Activated CD8-positive, alpha-beta memory T cell treated with anti-CD3 and anti-CD28 coated beads for 4 hours (primary cell): ENCODE data around the gene NLRP12.
"Not testable (repeated sequence)": the region's sequence is repeated elsewhere in the genome, so short reads cannot be mapped to it uniquely, and the experiment has no call there.

Experiments
- DNase-seq, 2 donors: peaks; one replicate each; pipeline ENCODE4 v3.0.0-alpha.2; 2020; ENCODE audit warnings: low read depth in 2 of 2

Gene NLRP12, protein sequence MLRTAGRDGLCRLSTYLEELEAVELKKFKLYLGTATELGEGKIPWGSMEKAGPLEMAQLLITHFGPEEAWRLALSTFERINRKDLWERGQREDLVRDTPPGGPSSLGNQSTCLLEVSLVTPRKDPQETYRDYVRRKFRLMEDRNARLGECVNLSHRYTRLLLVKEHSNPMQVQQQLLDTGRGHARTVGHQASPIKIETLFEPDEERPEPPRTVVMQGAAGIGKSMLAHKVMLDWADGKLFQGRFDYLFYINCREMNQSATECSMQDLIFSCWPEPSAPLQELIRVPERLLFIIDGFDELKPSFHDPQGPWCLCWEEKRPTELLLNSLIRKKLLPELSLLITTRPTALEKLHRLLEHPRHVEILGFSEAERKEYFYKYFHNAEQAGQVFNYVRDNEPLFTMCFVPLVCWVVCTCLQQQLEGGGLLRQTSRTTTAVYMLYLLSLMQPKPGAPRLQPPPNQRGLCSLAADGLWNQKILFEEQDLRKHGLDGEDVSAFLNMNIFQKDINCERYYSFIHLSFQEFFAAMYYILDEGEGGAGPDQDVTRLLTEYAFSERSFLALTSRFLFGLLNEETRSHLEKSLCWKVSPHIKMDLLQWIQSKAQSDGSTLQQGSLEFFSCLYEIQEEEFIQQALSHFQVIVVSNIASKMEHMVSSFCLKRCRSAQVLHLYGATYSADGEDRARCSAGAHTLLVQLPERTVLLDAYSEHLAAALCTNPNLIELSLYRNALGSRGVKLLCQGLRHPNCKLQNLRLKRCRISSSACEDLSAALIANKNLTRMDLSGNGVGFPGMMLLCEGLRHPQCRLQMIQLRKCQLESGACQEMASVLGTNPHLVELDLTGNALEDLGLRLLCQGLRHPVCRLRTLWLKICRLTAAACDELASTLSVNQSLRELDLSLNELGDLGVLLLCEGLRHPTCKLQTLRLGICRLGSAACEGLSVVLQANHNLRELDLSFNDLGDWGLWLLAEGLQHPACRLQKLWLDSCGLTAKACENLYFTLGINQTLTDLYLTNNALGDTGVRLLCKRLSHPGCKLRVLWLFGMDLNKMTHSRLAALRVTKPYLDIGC

DNA sequence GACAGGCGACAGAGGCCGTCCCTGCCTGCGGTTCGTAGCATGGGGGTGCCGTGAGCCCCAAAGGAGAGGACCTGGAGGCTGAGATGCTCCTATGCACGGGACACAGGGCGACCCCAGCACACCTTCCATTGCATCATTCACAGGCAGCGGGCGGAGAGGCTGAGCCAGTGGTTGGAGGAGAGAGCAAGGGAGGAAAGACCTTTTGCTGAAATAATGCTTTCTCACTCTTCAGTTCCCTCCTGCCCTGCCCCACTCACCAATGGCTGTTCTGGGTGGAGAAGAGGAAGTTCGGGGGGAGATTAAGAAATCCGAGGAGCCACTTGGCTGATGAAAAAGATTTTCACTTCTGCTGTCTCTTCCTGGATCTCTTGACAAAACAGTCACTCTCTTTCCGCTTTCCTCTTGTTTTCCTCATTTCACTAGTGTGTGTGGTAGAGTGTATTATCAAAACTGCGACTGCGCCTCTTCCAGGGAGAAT is at the start of gene NLRP12:
TSS of gene NLRP12 (minus strand) at position 181 of the 478 bp plus-strand sequence. CDS start at position 41, 140 bp downstream.
- DNase-seq: no peak

DNA sequence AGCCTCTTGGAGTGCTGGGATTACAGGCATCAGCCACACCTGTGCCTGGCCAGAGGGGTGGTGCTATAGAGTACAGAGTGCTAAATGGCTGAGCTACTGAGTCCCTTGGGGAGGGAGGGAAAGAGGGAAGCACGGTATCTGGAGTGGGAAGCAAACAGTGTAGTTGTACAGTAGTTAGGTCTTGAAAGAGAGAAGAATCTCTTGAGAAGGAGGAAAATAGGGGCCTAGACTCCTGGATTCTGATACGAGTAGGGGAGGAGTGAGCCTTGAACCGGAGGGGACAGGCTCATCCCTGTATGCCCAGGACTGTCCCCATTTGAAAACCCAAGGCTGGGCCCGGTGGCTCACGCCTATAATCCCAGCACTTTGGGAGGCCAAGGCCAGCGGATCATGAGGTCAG is 48.6 kb upstream of the NLRP12 start:
- DNase-seq: no peak

DNA sequence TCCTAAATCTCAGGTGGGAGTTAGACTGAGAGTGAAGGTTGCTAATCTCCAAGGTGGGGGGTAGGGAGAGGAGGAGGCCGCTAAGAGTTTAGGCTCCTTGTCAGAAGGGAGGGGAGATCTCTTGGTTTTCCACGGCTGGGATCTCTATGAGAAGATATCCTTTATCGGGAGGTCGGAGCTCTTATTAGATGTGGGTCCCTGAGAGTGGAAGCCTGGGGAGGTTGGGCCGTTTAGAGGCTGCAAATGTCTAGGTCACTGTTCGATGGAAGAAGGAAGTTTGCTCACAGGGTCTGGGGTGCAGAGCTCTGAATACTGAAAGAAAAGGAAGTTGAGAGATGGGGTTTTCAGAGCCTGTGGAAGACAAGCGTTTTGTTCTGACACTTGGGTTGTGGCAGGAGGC is 47.3 kb upstream of the NLRP12 start:
- DNase-seq: no peak

DNA sequence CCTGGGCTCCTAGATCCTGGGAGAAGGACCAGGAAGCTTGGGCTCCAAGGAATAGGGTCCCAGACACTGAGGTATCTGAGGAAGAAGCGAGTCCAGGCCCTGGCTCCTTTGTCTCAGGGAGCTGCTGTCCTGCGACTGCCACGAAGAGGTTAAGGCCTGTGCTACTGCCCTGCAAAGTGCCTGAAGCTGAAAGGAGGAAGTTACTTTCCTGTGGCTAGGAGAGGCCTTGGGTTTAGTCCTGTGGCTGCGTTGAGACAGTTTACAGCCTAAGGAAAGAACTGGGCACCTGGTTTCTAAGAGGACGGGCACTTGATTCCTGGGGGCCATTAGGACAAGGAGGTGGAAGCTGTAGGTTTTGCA is 46.4 kb upstream of the NLRP12 start:
- no peak for DNase-seq

DNA sequence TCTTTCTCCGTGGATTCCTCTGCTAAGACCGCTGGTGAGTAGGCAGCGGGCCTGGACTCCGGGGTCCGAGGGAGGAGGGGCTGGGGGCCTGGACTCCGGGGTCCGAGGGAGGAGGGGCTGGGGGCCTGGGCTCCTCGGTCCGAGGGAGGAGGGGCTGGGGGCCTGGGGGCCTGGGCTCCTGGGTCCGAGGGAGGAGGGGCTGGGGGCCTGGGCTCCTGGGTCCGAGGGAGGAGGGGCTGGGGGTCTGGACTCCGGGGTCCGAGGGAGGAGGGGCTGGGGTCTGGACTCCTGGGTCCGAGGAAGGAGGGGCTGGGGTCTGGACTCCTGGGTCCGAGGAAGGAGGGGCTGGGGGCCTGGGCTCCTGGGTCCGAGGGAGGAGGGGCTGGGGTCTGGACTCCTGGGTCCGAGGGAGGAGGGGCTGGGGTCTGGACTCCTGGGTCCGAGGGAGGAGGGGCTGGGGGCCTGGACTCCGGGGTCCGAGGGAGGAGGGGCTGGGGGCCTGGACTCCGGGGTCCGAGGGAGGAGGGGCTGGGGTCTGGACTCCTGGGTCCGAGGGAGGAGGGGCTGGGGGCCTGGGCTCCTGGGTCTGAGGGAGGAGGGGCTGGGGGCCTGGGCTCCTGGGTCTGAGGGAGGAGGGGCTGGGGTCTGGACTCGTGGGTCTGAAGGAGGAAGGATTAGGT is 45.8 kb upstream of the NLRP12 start:
- not testable (repeated sequence) for DNase-seq

DNA sequence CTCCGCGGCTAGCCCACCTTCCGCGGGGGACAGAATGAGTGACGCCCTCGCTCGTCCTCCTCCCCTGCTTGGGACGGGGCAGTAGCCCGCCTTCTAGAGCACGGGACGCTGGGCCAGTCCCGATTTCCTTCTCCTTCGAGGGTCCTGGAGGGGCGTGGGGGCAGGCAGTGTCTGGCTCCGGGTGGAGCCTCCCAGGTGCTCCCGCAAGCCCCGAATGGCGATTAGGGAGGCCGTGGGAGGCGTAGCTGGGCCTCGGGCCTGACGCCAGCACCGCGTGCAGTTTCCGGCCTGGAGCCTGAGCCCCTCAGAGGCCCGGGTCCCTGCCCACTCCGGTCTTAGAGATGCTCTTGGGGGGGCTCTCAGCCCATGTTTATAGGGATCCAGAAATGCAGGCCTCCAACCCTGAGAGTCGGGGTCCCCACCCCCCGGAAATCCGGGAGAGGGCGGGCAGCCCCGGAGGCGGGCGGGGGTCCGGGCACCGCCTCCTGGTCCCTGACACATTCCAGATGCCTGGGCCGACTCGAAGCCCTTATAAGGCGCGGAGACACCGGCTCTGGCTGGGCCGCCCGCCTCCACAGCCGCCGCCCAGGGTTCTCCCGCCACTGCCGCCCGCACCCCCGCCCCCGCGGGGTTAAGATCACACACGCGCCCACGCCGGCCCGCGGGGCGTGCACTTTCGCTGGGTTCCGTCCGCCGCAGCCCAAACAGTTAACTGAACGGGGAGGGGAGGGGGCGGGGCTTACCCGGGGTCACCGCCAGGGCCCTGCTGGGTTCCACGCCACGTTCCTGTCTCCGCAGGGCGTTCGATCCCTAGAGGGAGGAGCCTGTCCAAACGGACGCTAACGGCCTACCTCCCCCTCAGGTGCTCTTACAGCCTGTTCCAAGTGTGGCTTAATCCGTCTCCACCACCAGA is 45.0 kb upstream of the NLRP12 start:
- DNase-seq: peak; percentile 76 to 81

DNA sequence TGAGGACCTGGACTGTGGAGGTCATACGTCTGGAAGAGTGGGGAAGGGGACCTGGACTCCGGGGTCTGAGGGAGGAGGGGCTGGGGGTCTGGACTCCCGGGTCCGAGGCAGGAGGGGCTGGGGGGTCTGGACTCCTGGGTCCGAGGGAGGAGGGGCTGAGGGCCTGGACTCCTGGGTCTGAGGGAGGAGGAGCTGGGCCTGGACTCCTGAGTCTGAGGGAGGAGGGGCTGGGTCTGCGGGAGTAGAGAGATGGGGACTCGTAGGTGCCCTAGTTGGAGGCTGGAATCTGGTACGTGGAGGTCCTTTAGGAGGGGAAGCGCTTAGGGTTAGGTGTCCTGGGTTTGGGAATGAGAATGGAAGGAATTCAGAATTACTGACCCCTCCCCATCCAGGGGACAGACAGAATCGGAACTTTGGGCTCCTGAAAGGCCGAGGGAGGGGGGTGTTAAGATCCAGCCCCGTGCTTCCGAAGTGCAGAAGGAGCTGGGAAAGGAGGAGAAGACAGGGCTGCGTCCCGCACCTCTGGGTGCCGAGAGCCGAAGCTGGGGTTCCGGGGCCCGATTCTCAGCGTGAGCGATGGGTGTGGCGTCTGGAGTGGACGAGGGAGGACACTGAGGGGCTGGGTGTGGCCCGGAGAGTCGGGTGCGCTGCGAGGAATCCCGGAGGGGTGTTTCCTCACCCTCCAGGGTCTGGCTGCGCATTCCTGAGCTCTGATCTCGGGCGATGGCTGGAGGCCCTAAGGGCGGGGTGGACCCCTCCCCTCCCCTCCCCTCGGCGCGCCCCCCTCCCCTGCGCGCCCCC is 44.2 kb upstream of the NLRP12 start:
- DNase-seq: no peak

DNA sequence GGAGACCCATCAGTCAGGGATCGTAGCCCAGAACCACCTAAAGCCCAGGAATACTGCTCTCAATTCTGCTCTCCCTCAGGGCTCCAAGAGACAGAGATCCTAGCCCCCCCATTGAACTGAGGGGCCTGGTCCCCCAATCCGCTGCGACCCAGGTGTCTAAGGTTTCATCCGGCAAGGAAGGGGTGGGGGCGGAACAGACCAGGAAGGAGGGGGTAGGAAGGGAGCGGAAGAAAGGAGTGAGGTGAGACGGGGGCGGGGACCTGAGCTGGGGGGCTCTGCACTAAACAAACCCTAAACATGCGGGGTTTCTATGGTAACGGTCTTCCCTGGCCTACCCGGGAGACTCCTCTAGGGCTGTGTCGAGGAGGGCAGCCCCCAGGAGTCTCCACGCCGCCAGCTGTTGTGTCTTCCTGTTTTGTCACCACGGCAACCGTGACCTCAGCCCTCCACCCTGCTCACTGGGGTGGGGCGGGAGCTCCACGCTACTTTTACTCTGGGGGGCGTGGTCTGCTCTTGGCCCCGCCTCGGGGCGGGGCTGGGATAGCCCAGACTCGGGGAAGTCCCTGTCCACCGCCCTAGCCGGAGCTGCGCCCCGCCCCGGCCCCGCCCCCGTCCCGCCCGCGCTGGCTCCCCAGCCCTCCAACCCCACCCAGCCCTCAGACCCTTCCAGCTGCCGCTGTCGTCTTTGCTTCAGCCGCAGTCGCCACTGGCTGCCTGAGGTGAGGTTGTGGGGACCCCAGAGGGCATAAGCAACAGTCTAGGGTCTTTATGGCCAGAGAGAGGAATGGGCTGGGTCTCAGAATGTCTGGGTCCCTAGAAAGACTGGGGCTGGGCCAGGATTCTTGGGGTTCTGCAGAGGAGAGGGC is 43.3 kb upstream of the NLRP12 start, which contains the start of gene MYADM:
TSS of gene MYADM (plus strand) at position 659 of the 866 bp plus-strand sequence. CDS start 5,647 bp downstream, outside the sequence.
- DNase-seq: peak; percentile 98 to 99

DNA sequence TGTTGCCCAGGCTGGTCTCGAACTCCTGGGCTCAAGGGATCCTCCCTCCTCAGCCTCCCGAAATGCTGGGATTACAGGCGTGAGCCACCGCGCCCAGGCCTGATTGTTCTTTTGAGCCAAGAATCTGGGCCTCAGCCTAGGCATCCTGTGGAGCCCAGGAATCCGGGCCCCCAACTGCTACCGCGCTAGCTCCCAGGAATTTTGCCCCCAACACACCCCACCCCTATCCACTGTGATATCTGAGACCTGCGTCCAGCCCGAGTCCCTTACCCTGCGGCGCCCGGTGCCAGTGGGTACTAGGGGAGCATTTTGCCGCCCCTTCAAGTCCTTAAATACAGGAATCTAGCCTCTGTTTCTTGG is 42.7 kb upstream of the NLRP12 start:
- no peak for DNase-seq

DNA sequence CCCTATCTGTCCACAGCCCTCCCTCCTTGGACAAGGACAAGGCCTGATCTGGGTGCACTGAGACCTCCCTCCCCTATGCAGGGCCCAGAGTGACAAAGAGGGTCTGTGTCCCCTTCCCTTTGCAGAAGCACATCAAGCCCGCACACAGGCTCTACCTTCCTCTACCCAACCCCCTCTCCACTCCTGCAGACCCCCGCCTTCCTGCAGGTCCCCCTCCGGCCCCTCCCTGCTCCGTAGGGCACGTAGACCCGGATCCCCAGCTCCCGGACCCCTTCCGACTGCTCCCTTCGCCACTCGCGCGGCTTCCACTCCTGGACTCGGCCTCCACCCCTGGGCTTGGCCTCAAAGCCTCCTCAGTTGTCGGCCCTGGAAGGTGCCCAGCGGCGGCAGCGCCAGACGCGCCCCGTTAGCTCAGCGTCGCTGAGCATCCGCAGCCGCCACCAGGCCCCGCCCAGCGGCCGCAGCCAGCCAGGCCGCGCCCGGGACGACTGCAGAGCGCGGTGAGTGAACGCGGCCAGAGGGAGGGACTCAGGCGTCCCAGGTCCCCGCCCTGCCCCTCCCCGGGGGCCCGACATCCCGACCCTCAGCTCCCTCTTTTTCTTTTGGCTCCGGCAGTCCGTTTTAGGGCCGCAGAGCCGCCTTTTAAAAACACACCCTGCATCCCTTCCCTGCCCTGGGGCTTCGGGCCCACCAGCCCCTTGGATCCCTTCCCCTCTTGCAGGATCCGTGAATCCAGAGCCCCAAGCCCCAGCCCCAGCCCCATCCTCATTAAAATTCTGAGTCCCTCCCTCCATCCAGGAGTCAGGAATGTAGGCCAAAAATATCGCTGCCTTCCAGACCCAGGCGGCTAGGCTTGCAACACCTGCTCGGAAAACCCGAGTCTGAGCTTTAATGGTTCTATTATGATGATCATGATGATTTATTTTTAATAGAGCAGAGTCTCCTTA is 42.1 kb upstream of the NLRP12 start:
- DNase-seq: no peak

DNA sequence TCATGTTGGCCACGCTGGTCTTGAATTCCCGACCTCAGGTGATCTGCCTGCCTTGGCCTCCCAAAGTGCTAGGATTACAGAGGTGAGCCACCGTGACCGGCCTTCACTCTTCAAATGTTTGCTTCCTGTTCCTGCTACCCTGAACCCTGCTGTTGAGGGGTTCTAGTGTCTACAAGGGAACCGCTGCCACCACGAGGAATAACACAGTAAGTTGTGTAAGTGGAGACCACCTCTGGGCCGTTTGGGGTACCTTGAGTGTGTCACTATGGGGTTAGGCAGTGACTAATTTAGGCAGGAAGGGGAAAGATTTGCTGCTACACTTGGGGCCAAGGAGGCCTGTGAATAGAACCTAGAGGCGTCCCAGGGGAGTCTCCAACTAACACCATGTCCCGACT is 41.4 kb upstream of the NLRP12 start:
- DNase-seq: no peak

DNA sequence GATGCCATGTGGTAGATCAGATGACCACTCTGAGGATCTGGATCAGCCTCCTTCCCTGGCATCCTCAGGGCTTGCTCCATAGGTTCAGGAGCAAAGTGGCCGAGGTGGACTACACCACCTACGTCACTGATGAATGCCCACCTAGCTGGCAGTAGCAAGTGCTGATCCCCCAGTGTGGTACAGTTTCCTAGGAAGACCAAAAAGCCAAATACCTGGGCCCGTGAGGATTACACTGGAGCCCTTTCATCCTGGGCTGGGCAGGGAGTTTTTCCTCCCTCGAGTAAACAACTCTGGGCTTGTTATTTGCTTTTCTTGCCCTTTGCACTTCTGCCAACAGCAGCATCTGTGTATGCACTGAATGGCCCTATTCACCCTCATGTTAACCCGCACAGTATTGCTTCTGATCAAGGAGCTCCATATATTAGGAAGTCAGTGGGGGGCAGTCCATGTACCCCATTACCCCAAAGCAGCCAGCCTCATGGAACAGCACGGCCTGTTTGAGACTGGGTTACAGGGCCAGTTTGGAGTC is 40.3 kb upstream of the NLRP12 start:
- DNase-seq: no peak

DNA sequence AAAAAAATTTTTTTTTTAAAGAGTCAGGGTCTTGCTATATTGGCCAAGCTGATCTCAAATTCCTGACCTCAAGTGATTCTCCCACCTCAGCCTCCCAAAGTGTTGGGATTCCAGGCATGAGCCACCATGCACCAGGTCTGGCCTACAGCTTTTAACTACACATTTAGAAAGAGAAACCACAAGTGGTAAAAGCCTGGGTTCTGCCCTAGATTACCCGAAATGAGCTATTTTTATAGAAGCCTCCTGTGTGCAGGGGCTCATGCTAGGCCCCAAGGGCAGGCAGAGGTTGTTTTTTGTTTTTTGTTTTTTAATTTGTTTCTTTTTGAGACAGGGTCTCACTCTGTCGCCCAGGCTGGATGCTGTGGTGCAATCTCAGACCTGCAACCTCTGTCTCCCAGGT is 29.6 kb upstream of the NLRP12 start:
- no peak for DNase-seq

DNA sequence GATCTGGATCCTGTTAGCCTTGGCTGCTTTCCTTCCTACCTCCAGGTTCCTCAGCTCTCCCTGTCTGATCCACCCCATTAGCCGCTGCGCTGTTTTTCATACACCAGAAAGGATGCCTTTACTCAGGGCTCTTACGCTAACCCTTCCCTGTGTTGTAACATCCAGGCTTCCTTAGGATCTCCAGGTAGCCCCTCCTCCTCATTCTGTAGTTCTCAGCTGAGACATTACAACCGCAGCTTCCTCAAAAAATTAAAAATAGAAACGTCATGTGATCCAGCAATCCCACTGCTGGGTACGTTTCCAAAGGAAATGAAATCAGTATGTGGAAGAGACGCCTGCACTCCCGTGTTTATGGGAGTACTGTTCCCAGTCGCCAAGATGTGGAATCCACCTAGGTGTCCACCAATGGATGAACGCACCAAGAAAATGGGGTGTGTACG is 25.1 kb upstream of the NLRP12 start:
- no peak for DNase-seq

DNA sequence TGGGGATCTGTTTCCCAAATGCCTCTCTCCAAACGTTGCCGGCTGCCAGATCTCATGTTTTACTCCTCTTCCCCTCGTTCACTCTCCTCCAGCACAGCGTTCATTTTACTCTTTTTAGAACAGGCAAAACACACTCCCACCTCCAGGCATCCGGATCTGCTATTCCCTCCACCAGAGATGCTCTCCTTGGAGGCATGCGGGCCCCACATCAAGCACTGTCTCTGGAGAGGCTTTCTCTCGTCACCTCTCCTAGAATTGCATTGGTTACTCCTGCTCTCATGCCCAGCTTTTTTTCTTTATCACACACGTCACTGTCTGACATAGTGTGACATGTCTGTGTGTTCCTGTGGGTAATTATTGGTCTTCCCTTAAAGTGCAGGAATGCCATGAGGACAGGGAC is 23.4 kb upstream of the NLRP12 start:
- DNase-seq: no peak

DNA sequence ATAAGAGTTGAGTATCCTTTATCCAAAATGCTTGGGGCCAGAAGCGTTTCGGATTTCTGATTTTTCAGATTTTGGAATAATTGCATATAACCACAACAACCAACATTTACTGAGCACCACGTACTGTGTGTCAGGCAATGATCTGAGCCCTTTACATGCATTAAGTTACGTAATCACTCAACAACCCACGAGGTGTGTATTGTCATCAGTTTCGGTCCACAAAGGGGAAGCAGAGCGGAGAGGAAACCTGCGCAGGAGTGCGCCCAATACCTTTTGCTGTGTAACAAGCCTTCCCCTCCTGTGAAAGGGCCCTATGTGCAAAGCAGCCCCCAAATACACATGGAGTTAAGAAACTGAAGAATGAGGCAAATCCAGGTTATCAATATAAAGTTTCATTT is 20.7 kb upstream of the NLRP12 start:
- DNase-seq: no peak

DNA sequence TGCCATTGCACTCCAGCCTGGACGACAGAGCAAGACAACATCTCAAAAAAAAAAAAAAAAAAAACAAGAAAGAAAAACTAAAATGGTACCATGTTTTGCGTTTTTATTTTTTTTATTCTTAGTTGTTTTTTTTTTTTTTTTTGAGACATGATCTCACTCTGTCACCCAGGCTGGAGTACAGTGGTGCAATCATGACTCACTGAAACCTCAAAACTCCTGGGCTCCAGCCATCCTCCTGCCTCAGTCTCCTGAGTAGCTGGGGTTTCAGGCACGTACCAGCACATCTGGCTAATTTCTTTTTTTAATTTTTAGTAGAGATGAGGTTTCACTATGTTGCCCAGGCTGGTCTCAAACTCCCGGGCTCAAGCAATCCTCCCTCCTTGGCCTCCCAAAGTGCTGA is 16.8 kb upstream of the NLRP12 start:
- not testable (repeated sequence) for DNase-seq
